Right lobe of liver (tissue), 6 donors: ENCODE results near the gene DDA1. TPM values are rescaled to one million over a fixed set of nuclear protein-coding genes. Genes with fewer than 3 reads are reported as not detected.

ENCODE experiments used
- ATAC-seq, 4 donors: fragments of 200-7000 bp; cut with Tn5 transposase; one replicate each; pipeline ENCODE4 v1.9.1; 2020; ENCODE audit warnings: mild to moderate bottlenecking in 4 of 4, moderate library complexity in 4 of 4
- DNase-seq, 3 donors: peaks; one replicate each; pipeline ENCODE4 v3.0.0-alpha.2; 2020
- H3K27ac ChIP-seq, 3 donors: fragments of 200-600 bp; one replicate each; pipeline ENCODE4 v1.8.0; 2022
- H3K27me3 ChIP-seq, 2 donors: fragments of 200-600 bp; one replicate each; pipeline ENCODE4 v1.8.0; 2022
- H3K36me3 ChIP-seq, 4 donors: fragments of 200-600 bp; sonication (generic) in 1 of 4; one replicate each; pipeline versions ENCODE4 v1.5.1 to v1.8.0; 2017 to 2022; ENCODE audit warnings: control low read depth in 1 of 4
- H3K4me1 ChIP-seq, 4 donors: fragments of 200-600 bp; sonication (generic) in 1 of 4; one replicate each; pipeline versions ENCODE4 v1.5.1 to v1.8.0; 2017 to 2022; ENCODE audit warnings: control low read depth in 1 of 4
- H3K4me3 ChIP-seq, 3 donors: fragments of 200-600 bp; one replicate each; pipeline ENCODE4 v1.8.0; 2022
- H3K9me3 ChIP-seq, 4 donors: fragments of 200-600 bp; sonication (generic) in 1 of 4; one replicate each; pipeline versions ENCODE4 v1.5.1 to v1.8.0; 2017 to 2022; ENCODE audit warnings: control low read depth in 1 of 4
- POLR2A ChIP-seq: fragments of 450-650 bp; IDR thresholded peaks from one replicate; pipeline ENCODE4 v1.6.1; 2017; ENCODE audit warnings: antibody characterized with exemption, mild to moderate bottlenecking
- WGBS: methylation state at CpG from one replicate; pipeline ENCODE4 v1.1.6; 2018; ENCODE audit warnings: low coverage, low lambda C conversion rate; ENCODE audit not compliant: insufficient coverage; ENCODE audit errors: missing lambda C conversion rate; 5-methylcytosine and 5-hydroxymethylcytosine counted together
- intact Hi-C, 2 donors: fragments of 100-400 bp; cut with DNase I; formaldehyde crosslinking; loops; one replicate each; pipeline versions ENCODE4 v1.11.2 to v1.14.1; 2022
- total RNA-seq, 6 experiments: library from RNA; depleted of rRNA in 2 of 6; stranded (reverse); fragments of >200 nt in 2 of 6; fragmentation: NEBNext Ultra II Directional in 3 of 6; extraction: Animal tissue kit (Norgen Biotek cat#: 25700) in 3 of 6; gene quantifications; one replicate each; pipeline versions ENCODE4 v1.1.0 to v1.2.4, GENCODE V29; 2016 to 2023
- TF ChIP-seq, protein P1 (sequence below), 4 donors: fragments of 200-600 bp in 3 of 4; fragments of 450-650 bp in 1 of 4; IDR thresholded peaks; one replicate each; pipeline versions ENCODE4 v1.5.1 to v1.8.0; 2016 to 2022; ENCODE audit warnings: antibody characterized with exemption in 4 of 4, mild to moderate bottlenecking in 2 of 4
- donor health status: DM: no; HTN: yes; CAD: no.
- donor health status: DM: no; HTN: no; CAD: no.
- donor health status: DM: no; HTN: no; CAD: no.
- donor health status: DM: no; HTN: yes; CAD: no.
- donor health status: DM: no; HTN: yes; CAD: no.

The DDA1 gene
- total RNA-seq, 6 experiments from 2014 or later = 10.4 to 23.4 (median 14.1) TPM

- WGBS = 87% methylated on average over 9 of the region's 19 CpGs
- intact Hi-C loops = no loop called here
- no peak for DNase-seq
- H3K27ac ChIP-seq = no peak overlapping the region
- H3K4me1 ChIP-seq = peaks cover 0 to 10% (median 3%) of the 10 kb centered on the region in 4 donors
- no peaks in the 10 kb centered on the region for H3K9me3 ChIP-seq
- no peak overlapping the region for H3K4me3 ChIP-seq
- H3K27me3 ChIP-seq = no peaks in the 10 kb centered on the region
- TF ChIP-seq, protein P1, sequence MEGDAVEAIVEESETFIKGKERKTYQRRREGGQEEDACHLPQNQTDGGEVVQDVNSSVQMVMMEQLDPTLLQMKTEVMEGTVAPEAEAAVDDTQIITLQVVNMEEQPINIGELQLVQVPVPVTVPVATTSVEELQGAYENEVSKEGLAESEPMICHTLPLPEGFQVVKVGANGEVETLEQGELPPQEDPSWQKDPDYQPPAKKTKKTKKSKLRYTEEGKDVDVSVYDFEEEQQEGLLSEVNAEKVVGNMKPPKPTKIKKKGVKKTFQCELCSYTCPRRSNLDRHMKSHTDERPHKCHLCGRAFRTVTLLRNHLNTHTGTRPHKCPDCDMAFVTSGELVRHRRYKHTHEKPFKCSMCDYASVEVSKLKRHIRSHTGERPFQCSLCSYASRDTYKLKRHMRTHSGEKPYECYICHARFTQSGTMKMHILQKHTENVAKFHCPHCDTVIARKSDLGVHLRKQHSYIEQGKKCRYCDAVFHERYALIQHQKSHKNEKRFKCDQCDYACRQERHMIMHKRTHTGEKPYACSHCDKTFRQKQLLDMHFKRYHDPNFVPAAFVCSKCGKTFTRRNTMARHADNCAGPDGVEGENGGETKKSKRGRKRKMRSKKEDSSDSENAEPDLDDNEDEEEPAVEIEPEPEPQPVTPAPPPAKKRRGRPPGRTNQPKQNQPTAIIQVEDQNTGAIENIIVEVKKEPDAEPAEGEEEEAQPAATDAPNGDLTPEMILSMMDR (IDR thresholded peaks at IDR 0.05) = no peak
- TF ChIP-seq POLR2A = no peak
- no peak for ATAC-seq
- H3K36me3 ChIP-seq = peaks cover 0 to 24% (median 12%) of the 10 kb centered on the region in 4 donors
Measured at GRCh38 chr19:17314007-17314593, 4.7 kb downstream of the DDA1 start.

DNA sequence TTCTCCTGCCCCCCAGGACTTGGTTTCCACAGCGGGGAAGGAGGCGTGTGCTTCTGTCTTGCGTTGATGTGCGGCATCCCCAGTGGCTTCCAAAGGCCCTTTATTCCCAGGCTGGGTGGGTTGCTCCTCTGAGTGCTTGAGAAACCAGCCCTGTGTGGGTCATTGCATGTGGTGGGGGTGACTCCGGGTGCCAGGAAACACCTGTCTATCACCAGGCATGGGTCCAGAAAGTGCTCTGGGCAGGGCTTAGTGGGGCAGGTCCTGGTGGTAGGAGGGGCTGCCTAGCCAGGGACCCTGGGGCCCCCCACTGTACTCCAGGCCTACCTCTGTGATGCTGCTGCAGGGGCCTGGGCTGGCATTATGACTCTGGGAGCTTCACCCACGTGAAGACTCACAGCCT, 9.6 kb downstream of the DDA1 start:
- H3K4me3 ChIP-seq = no peak overlapping the region
- no peak overlapping the region for H3K27ac ChIP-seq
- TF ChIP-seq, protein P1 (IDR thresholded peaks at IDR 0.05) = no peak
- TF ChIP-seq POLR2A = no peak
- WGBS = 46% methylated on average over 3 of the region's 6 CpGs
- no peak for DNase-seq
- no peaks in the 10 kb centered on the region for H3K4me1 ChIP-seq
- intact Hi-C loops = no loop called here
- H3K27me3 ChIP-seq = no peaks in the 10 kb centered on the region
- peaks cover 0 to 34% (median 16%) of the 10 kb centered on the region in 4 donors for H3K36me3 ChIP-seq
- no peaks in the 10 kb centered on the region for H3K9me3 ChIP-seq
- no peak for ATAC-seq

DNA sequence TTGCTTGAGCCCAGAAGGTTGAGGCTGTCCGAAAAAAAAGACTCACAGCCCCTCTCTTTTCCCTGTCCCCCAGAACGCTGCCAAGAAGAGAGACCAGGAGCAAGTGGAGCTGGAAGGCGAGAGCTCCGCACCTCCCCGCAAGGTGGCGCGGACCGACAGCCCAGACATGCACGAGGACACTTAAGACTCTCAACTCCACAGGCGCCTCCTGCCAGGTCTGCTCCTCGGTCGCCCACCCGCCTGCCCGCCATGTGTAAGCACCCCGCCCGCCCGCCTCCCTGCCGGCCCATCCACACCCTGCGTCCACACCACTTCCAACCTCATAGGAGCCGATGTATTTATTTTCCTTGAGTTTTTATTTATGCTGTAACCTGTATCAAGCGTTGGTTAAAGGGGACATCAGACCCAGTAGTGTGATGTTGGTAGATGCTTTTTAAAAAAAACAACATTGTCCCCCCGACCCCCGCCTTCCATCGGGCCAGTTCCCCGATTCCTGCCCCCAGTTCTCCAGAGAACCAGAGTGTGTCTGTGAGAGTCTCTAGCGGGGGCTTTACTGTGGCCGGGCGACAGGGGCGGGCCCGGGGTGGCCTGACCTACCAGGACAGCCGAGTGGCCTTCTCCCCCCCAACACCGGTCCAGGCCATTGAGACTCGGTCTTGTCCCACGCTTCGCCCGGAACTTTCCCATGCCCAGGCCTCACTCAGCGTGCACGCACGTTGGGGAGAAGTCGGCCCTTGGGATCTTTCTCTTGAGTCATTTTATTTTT, 10.3 kb downstream of the DDA1 start:
- no peak for ATAC-seq
- peaks cover 0 to 27% (median 10%) of the 10 kb centered on the region in 4 donors for H3K36me3 ChIP-seq
- H3K4me1 ChIP-seq = no peaks in the 10 kb centered on the region
- H3K9me3 ChIP-seq = no peaks in the 10 kb centered on the region
- H3K4me3 ChIP-seq = no peak overlapping the region
- intact Hi-C loops = no loop called here
- H3K27ac ChIP-seq = no peak overlapping the region
- no peaks in the 10 kb centered on the region for H3K27me3 ChIP-seq
- no peak for TF ChIP-seq POLR2A
- TF ChIP-seq, protein P1 (IDR thresholded peaks at IDR 0.05) = no peak
- WGBS = 85% methylated on average over 16 of the region's 40 CpGs
- no peak for DNase-seq

GRCh38 chr19:17320435-17320834, 11.1 kb downstream of the DDA1 start:
- WGBS = no CpG with 5 or more reads among the region's 11 CpGs
- Histone ChIP-seq H3K4me3 (no peak overlapping the region), H3K27me3 (no peaks in the 10 kb centered on the region), H3K36me3 (peaks cover 0 to 23% (median 8%) of the 10 kb centered on the region in 4 donors), H3K4me1 (peaks cover 0 to 5% (median 2%) of the 10 kb centered on the region in 4 donors), H3K9me3 (no peaks in the 10 kb centered on the region), H3K27ac (no peak overlapping the region)
- DNase-seq = no peak
- intact Hi-C loops = no loop called here
- ATAC-seq = no peak
- TF ChIP-seq, protein P1 (IDR thresholded peaks at IDR 0.05) = no peak
- no peak for TF ChIP-seq POLR2A
